DOHH2 (cell line): Measurements from ENCODE around the gene ITPR2.

Source experiments
- H3F3A ChIP-seq: fragments of 200-600 bp; sonication (generic), shearing (Covaris generic); 2 replicates; pipeline ENCODE4 v1.6.0; 2016; ENCODE audit warnings: antibody characterized with exemption, mild to moderate bottlenecking; ENCODE audit not compliant: control insufficient read depth, insufficient read depth
- H3K27ac ChIP-seq: fragments of 200-600 bp; sonication (generic); 2 replicates; pipeline ENCODE4 v1.5.1; 2014; ENCODE audit warnings: low read depth, mild to moderate bottlenecking, low read length, moderate library complexity
- H3K27me3 ChIP-seq: fragments of 200-600 bp; sonication (generic); 2 replicates; pipeline ENCODE4 v1.6.1; 2014; ENCODE audit warnings: mild to moderate bottlenecking, low read length, mixed read lengths; ENCODE audit not compliant: control insufficient read depth
- H3K36me3 ChIP-seq: fragments of 200-600 bp; sonication (generic); 2 replicates; pipeline ENCODE4 v1.6.1; 2014; ENCODE audit warnings: mild to moderate bottlenecking, low read length, moderate library complexity, mixed read lengths; ENCODE audit not compliant: control insufficient read depth
- H3K4me1 ChIP-seq: fragments of 200-600 bp; sonication (generic); 2 replicates; pipeline ENCODE4 v1.6.1; 2014; ENCODE audit warnings: mild to moderate bottlenecking, low read length, mixed read lengths; ENCODE audit not compliant: control insufficient read depth
- H3K4me2 ChIP-seq: fragments of 200-600 bp; sonication (generic); 2 replicates; pipeline ENCODE4 v1.6.0; 2014; ENCODE audit warnings: mild to moderate bottlenecking, low read length, moderate library complexity
- H3K4me3 ChIP-seq: fragments of 200-600 bp; sonication (generic); 2 replicates; pipeline ENCODE4 v1.5.1; 2014; ENCODE audit warnings: mild to moderate bottlenecking, low read length, mixed read lengths
- H3K79me2 ChIP-seq: fragments of 200-600 bp; sonication (generic); 2 replicates; pipeline ENCODE4 v1.6.1; 2014; ENCODE audit warnings: mild to moderate bottlenecking, low read length, mixed read lengths; ENCODE audit not compliant: control insufficient read depth
- H3K9me2 ChIP-seq: fragments of 200-600 bp; sonication (generic); replicated peaks from 2 replicates; pipeline ENCODE4 v1.6.1; 2014; ENCODE audit warnings: mild to moderate bottlenecking, low read length, mixed read lengths; ENCODE audit not compliant: control insufficient read depth
- H3K9me3 ChIP-seq: fragments of 200-600 bp; sonication (generic); 2 replicates; pipeline ENCODE4 v1.6.1; 2014; ENCODE audit warnings: antibody characterized with exemption, low read length, mixed read lengths; ENCODE audit not compliant: control insufficient read depth, insufficient read depth
- H4K20me1 ChIP-seq: fragments of 200-600 bp; sonication (generic); 2 replicates; pipeline ENCODE4 v1.6.0; 2014; ENCODE audit warnings: low read depth, mild to moderate bottlenecking, antibody characterized with exemption, low read length, moderate library complexity; ENCODE audit not compliant: control insufficient read depth, insufficient read depth
- EZH2phosphoT487 ChIP-seq: fragments of 200-600 bp; sonication (generic); IDR thresholded peaks from 2 replicates; pipeline ENCODE4 v1.6.1; 2017; ENCODE audit warnings: borderline replicate concordance, mild to moderate bottlenecking, antibody characterized with exemption, low read length, moderate library complexity, mixed read lengths
- TF ChIP-seq, protein P1 (sequence below): fragments of 200-600 bp; sonication (generic); IDR thresholded peaks from one replicate; pipeline ENCODE4 v1.5.1; 2014; ENCODE audit warnings: antibody characterized with exemption, mild to moderate bottlenecking, low read depth, low read length; ENCODE audit not compliant: poor library complexity, severe bottlenecking

Gene ITPR2

GRCh38 chr12:26813812-26814211 lies 19.2 kb downstream of the ITPR2 start:
- no peaks in the 10 kb centered on the region for H3K9me3 ChIP-seq
- no peaks in the 10 kb centered on the region for H3K4me1 ChIP-seq
- no peaks in the 10 kb centered on the region for H3K27me3 ChIP-seq
- H3K4me3 ChIP-seq: no peak overlapping the region
- TF ChIP-seq, protein P1, sequence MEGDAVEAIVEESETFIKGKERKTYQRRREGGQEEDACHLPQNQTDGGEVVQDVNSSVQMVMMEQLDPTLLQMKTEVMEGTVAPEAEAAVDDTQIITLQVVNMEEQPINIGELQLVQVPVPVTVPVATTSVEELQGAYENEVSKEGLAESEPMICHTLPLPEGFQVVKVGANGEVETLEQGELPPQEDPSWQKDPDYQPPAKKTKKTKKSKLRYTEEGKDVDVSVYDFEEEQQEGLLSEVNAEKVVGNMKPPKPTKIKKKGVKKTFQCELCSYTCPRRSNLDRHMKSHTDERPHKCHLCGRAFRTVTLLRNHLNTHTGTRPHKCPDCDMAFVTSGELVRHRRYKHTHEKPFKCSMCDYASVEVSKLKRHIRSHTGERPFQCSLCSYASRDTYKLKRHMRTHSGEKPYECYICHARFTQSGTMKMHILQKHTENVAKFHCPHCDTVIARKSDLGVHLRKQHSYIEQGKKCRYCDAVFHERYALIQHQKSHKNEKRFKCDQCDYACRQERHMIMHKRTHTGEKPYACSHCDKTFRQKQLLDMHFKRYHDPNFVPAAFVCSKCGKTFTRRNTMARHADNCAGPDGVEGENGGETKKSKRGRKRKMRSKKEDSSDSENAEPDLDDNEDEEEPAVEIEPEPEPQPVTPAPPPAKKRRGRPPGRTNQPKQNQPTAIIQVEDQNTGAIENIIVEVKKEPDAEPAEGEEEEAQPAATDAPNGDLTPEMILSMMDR: no peak
- no peak for TF ChIP-seq EZH2phosphoT487
- H3K79me2 ChIP-seq: peaks cover 5% of the 10 kb centered on the region; the same call in 1 of the 2 replicates
- H3K4me2 ChIP-seq: no peak overlapping the region
- 0 out of 2 replicates have a peak, but pooled peaks cover 3% of the 10 kb centered on the region for H3K36me3 ChIP-seq
- no peaks in the 10 kb centered on the region for H3K9me2 ChIP-seq
- no peaks in the 10 kb centered on the region for H3F3A ChIP-seq
- no peak overlapping the region for H3K27ac ChIP-seq
- H4K20me1 ChIP-seq: no peaks in the 10 kb centered on the region

GRCh38 chr12:26810330-26810729 lies 22.7 kb downstream of the ITPR2 start:
- Histone ChIP-seq H3K79me2 (peaks cover 18% of the 10 kb centered on the region), H3K4me2 (no peak overlapping the region), H3K27me3 (no peaks in the 10 kb centered on the region), H3K36me3 (no peaks in the 10 kb centered on the region; the same call in 1 of the 2 replicates), H3K27ac (no peak overlapping the region), H3K9me3 (no peaks in the 10 kb centered on the region), H3K9me2 (no peaks in the 10 kb centered on the region), H3K4me1 (no peaks in the 10 kb centered on the region), H4K20me1 (no peaks in the 10 kb centered on the region), H3K4me3 (no peak overlapping the region), H3F3A (no peaks in the 10 kb centered on the region)
- TF ChIP-seq, protein P1: no peak
- TF ChIP-seq EZH2phosphoT487: no peak

DNA sequence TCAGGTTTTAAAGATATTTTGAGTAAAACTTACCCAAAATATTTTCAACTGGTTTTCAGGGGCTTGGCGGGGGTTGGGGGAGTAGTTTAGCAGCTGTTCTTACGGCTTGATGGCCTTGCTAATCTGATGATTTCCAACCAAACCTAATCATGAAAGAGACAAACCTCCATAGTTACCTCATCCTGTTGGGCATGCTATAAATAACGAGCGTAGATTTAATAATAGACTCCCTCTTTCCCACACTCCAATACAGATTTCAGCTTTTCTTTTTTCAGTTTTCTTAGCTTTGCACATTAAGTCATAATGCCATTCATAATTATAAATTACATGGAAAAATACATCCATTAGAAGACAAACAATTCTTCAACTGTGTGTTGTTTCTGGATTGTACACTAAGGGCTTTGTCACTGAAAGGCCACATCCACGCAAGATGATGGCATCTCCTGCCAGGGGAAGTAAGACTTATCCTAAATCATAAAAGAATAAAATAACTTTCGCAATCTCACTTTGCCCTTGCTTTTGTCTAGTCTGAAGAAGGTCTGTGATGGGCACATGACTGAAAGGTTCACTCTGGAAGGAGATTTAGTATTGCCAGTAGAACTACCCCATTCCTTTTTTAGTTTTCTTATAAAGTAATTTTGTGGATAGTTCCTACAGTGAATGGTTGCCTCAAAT lies 23.2 kb downstream of the ITPR2 start:
- TF ChIP-seq EZH2phosphoT487: no peak
- TF ChIP-seq, protein P1: no peak
- no peaks in the 10 kb centered on the region for H3F3A ChIP-seq
- no peaks in the 10 kb centered on the region for H3K4me1 ChIP-seq
- no peaks in the 10 kb centered on the region for H3K9me3 ChIP-seq
- no peaks in the 10 kb centered on the region for H3K27me3 ChIP-seq
- no peaks in the 10 kb centered on the region for H4K20me1 ChIP-seq
- H3K4me3 ChIP-seq: no peak overlapping the region
- H3K27ac ChIP-seq: no peak overlapping the region
- peaks cover 18% of the 10 kb centered on the region for H3K79me2 ChIP-seq
- H3K4me2 ChIP-seq: no peak overlapping the region
- no peaks in the 10 kb centered on the region; the same call in 1 of the 2 replicates for H3K36me3 ChIP-seq
- H3K9me2 ChIP-seq: no peaks in the 10 kb centered on the region
